Ectodermal cell (in vitro differentiated cells): ENCODE results near the gene TTLL7.

ENCODE experiments used
- H3K27ac ChIP-seq: 2 replicates; pipeline ENCODE4 v1.7.0; 2013; ENCODE audit warnings: mild to moderate bottlenecking, low read depth, low read length; ENCODE audit not compliant: insufficient read depth, poor library complexity, severe bottlenecking
- H3K27me3 ChIP-seq: 2 replicates; pipeline ENCODE4 v1.7.0; 2013; ENCODE audit warnings: mild to moderate bottlenecking, low read length; ENCODE audit not compliant: insufficient read depth, control insufficient read depth, poor library complexity, severe bottlenecking
- H3K36me3 ChIP-seq: one replicate; pipeline ENCODE4 v1.7.0; 2013; ENCODE audit warnings: low read length; ENCODE audit not compliant: control insufficient read depth, insufficient read depth
- H3K4me1 ChIP-seq: one replicate; pipeline ENCODE4 v1.7.0; 2013; ENCODE audit warnings: low read length; ENCODE audit not compliant: control insufficient read depth, insufficient read depth
- H3K4me3 ChIP-seq: 2 replicates; pipeline ENCODE4 v1.7.0; 2013; ENCODE audit warnings: low read depth, low read length, control low read depth; ENCODE audit not compliant: insufficient read depth
- H3K9me3 ChIP-seq: 2 replicates; pipeline ENCODE4 v1.7.0; 2013; ENCODE audit warnings: mild to moderate bottlenecking, low read length, moderate library complexity; ENCODE audit not compliant: control insufficient read depth
- WGBS, 2 experiments: methylation state at CpG; one replicate each; pipeline ENCODE4 v1.1.7; 2013; ENCODE audit warnings: missing lambda C conversion rate in 2 of 2; 5-methylcytosine and 5-hydroxymethylcytosine counted together

TTLL7 gene

GRCh38 chr1:83832194-83832593 is 166.7 kb downstream of the TTLL7 start:
- H3K9me3 ChIP-seq = no peaks in the 10 kb centered on the region
- WGBS, 2 experiments = no CpG with 5 or more reads among the region's 1 CpG
- no peak overlapping the region for H3K4me3 ChIP-seq
- no peaks in the 10 kb centered on the region for H3K4me1 ChIP-seq
- H3K36me3 ChIP-seq = no peaks in the 10 kb centered on the region
- no peak overlapping the region for H3K27ac ChIP-seq
- H3K27me3 ChIP-seq = no peaks in the 10 kb centered on the region

GRCh38 chr1:83829106-83829505 is 169.8 kb downstream of the TTLL7 start:
- Histone ChIP-seq H3K36me3 (no peaks in the 10 kb centered on the region), H3K27ac (no peak overlapping the region), H3K27me3 (no peaks in the 10 kb centered on the region), H3K9me3 (no peaks in the 10 kb centered on the region), H3K4me3 (no peak overlapping the region), H3K4me1 (no peaks in the 10 kb centered on the region)
- 92% methylated on average over 7 of the region's 7 CpGs for WGBS, 2 experiments

GRCh38 chr1:83828456-83828855 is 170.5 kb downstream of the TTLL7 start:
- 87 to 100% methylated on average over 1 of the region's 1 CpG for WGBS, 2 experiments
- Histone ChIP-seq H3K4me3 (no peak overlapping the region), H3K4me1 (no peaks in the 10 kb centered on the region), H3K36me3 (no peaks in the 10 kb centered on the region), H3K27me3 (no peaks in the 10 kb centered on the region), H3K9me3 (no peaks in the 10 kb centered on the region), H3K27ac (no peak overlapping the region)

GRCh38 chr1:83827741-83828140 is 171.2 kb downstream of the TTLL7 start:
- Histone ChIP-seq H3K27me3 (no peaks in the 10 kb centered on the region), H3K4me1 (no peaks in the 10 kb centered on the region), H3K4me3 (no peak overlapping the region), H3K27ac (no peak overlapping the region), H3K9me3 (no peaks in the 10 kb centered on the region), H3K36me3 (no peaks in the 10 kb centered on the region)
- WGBS, 2 experiments = 89 to 93% methylated on average over 2 of the region's 2 CpGs

- no peak overlapping the region for H3K27ac ChIP-seq
- H3K36me3 ChIP-seq = no peaks in the 10 kb centered on the region
- no peak overlapping the region for H3K4me3 ChIP-seq
- WGBS, 2 experiments = 95 to 96% methylated on average over 3 of the region's 3 CpGs
- H3K9me3 ChIP-seq = no peaks in the 10 kb centered on the region
- H3K27me3 ChIP-seq = no peaks in the 10 kb centered on the region
- H3K4me1 ChIP-seq = no peaks in the 10 kb centered on the region
Measured at GRCh38 chr1:83822208-83822607, 176.7 kb downstream of the TTLL7 start.

DNA sequence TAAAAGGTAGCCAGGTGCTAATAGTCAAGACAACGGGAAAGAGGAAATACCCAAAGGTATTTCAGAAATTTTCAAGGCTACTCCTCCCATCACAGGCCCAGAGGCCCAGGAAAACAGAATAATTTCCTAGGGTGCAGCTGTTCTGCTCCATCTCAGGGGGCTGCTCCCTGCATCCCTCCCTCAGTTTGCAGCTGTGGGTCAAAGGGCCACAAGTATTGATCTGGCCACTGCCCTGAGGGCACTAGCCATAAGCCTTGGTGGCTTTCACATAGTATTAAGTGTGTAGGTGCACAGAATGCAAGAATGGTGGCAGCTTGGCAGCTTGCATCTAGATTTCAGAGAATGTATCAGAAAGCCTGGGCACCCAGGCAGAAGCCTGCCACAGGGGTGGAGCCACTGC is 179.5 kb downstream of the TTLL7 start:
- H3K27me3 ChIP-seq = no peaks in the 10 kb centered on the region
- H3K27ac ChIP-seq = no peak overlapping the region
- H3K9me3 ChIP-seq = no peaks in the 10 kb centered on the region
- no peaks in the 10 kb centered on the region for H3K36me3 ChIP-seq
- H3K4me1 ChIP-seq = no peaks in the 10 kb centered on the region
- no peak overlapping the region for H3K4me3 ChIP-seq
- 88 to 91% methylated on average over 1 of the region's 1 CpG for WGBS, 2 experiments

GRCh38 chr1:83818916-83819315 is 180.0 kb downstream of the TTLL7 start:
- H3K4me3 ChIP-seq = no peak overlapping the region
- H3K4me1 ChIP-seq = no peaks in the 10 kb centered on the region
- H3K27ac ChIP-seq = no peak overlapping the region
- no peaks in the 10 kb centered on the region for H3K36me3 ChIP-seq
- no peaks in the 10 kb centered on the region for H3K27me3 ChIP-seq
- 89% methylated on average over 2 of the region's 2 CpGs for WGBS, 2 experiments
- H3K9me3 ChIP-seq = no peaks in the 10 kb centered on the region

DNA sequence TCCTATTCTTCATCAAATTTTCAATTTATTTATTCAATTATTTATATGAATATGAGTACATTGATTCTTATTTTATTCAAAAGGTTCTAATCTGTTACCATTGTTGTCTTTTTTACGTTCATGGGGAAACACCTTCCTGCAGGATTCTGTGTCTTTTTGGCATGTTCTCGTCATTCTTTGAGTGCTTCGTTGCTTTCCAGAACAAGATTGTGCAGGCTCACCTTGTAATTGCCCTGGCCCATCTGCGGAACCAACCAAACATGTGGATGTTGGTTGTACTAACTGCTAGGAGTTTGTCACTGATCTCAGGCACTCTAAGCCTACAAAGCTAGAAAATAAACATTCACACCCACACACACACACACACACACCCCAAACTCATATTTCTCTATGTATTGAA is 182.1 kb downstream of the TTLL7 start:
- no peak overlapping the region for H3K4me3 ChIP-seq
- H3K27ac ChIP-seq = no peak overlapping the region
- H3K36me3 ChIP-seq = no peaks in the 10 kb centered on the region
- no peaks in the 10 kb centered on the region for H3K27me3 ChIP-seq
- H3K4me1 ChIP-seq = no peaks in the 10 kb centered on the region
- H3K9me3 ChIP-seq = no peaks in the 10 kb centered on the region
- WGBS, 2 experiments = 92 to 95% methylated on average over 4 of the region's 4 CpGs

GRCh38 chr1:83815330-83815729 is 183.6 kb downstream of the TTLL7 start:
- Histone ChIP-seq H3K9me3 (no peaks in the 10 kb centered on the region), H3K36me3 (no peaks in the 10 kb centered on the region), H3K4me3 (no peak overlapping the region), H3K27ac (no peak overlapping the region), H3K27me3 (no peaks in the 10 kb centered on the region), H3K4me1 (no peaks in the 10 kb centered on the region)
- WGBS, 2 experiments = 100% methylated on average over 1 of the region's 1 CpG
